HepG2 (cell line): Measurements from ENCODE around the gene ANTXR1. TPM values are rescaled to one million over a fixed set of nuclear protein-coding genes. Genes with fewer than 3 reads are reported as not detected.

Experiments used
- ATAC-seq: fragments of 200-7000 bp; cut with Tn5 transposase; 3 replicates; pipeline ENCODE4 v1.9.1; 2020; ENCODE audit warnings: mild to moderate bottlenecking, moderate library complexity
- BruUV-seq: library from RNA; stranded (reverse); fragments of 400-500 nt; replicated peaks from 2 replicates; lab custom pipeline; 2021; lab: Mats Ljungman, UMichigan
- CTCF ChIA-PET: fragments of 300-600 bp; formaldehyde crosslinking; extraction: SDS; loops from one replicate; lab custom pipeline; 2021; ENCODE audit warnings: low total read pairs, inconsistent platforms, low intra/inter-chr PET ratio; lab: Yijun Ruan, JAX
- POLR2A ChIA-PET: fragments of 350-600 bp; sonication (Branson Sonifier 250); formaldehyde crosslinking; loops from one replicate; lab custom pipeline; 2020; ENCODE audit warnings: antibody characterized with exemption, inconsistent platforms; lab: Yijun Ruan, JAX
- DNase-seq: peaks from one replicate; pipeline ENCODE4 v3.0.0-alpha.2; 2015; ENCODE audit warnings: low spot score
- FAIRE-seq: peaks from 3 replicates; lab custom pipeline; 2011; peaks lifted over from hg19 to GRCh38; lab: Jason Lieb, UNC
- H2AFZ ChIP-seq: one replicate; pipeline ENCODE4 v1.6.1; 2011; ENCODE audit warnings: low read length, inconsistent platforms
- H3K27ac ChIP-seq: fragments of 300-600 bp; 3 replicates; pipeline ENCODE4 v1.8.0; 2011; ENCODE audit warnings: mixed run types, mild to moderate bottlenecking, mixed read lengths, low read length, inconsistent platforms; ENCODE audit not compliant: insufficient read depth; ENCODE audit errors: extremely low read length
- H3K27me3 ChIP-seq, 2 experiments: fragments of 200-600 bp in 1 of 2; 2 replicates in 1 of 2; 3 replicates in 1 of 2; pipeline versions ENCODE4 v1.6.0 to v1.8.0; 2011; ENCODE audit warnings: low read length in 2 of 2, mild to moderate bottlenecking in 2 of 2, moderate library complexity in 2 of 2, inconsistent platforms in 1 of 2; ENCODE audit not compliant: insufficient read depth in 2 of 2, control insufficient read depth in 1 of 2
- H3K36me3 ChIP-seq, 2 experiments: fragments of 200-600 bp in 1 of 2; replicated peaks in 1 of 2; 2 replicates in 1 of 2; 3 replicates in 1 of 2; pipeline versions ENCODE4 v1.5.1 to v1.8.0; 2011; ENCODE audit warnings: low read length in 2 of 2, inconsistent platforms in 1 of 2; ENCODE audit not compliant: insufficient read depth in 2 of 2, control insufficient read depth in 1 of 2
- H3K4me1 ChIP-seq: 2 replicates; pipeline ENCODE4 v1.5.1; 2012; ENCODE audit warnings: low read length, inconsistent platforms; ENCODE audit not compliant: insufficient read depth
- H3K4me2 ChIP-seq: 2 replicates; pipeline ENCODE4 v1.6.0; 2011; ENCODE audit warnings: low read depth, low read length, inconsistent platforms
- H3K4me3 ChIP-seq, 3 experiments: fragments of 200-600 bp in 1 of 3; sonication (generic), shearing (Covaris generic) in 1 of 3; replicated peaks in 1 of 3; 2 replicates each; pipeline ENCODE4 v1.5.1; 2011 to 2016; ENCODE audit warnings: low read length in 3 of 3, inconsistent platforms in 2 of 3, low read depth in 2 of 3, mild to moderate bottlenecking in 2 of 3, control low read depth in 1 of 3, mixed read lengths in 1 of 3; ENCODE audit not compliant: insufficient read depth in 1 of 3
- H3K79me2 ChIP-seq: one replicate; pipeline ENCODE4 v1.6.1; 2011; ENCODE audit warnings: low read length, inconsistent platforms; ENCODE audit not compliant: insufficient read depth
- H3K9ac ChIP-seq: 2 replicates; pipeline ENCODE4 v1.6.0; 2011; ENCODE audit warnings: mild to moderate bottlenecking, low read depth, low read length, inconsistent platforms; ENCODE audit not compliant: insufficient read depth
- H3K9me3 ChIP-seq: 2 replicates; pipeline ENCODE4 v1.5.1; 2012; ENCODE audit warnings: mild to moderate bottlenecking, low read length
- H4K20me1 ChIP-seq: 2 replicates; pipeline ENCODE4 v1.6.0; 2011; ENCODE audit warnings: inconsistent platforms, mild to moderate bottlenecking, low read length, moderate library complexity; ENCODE audit not compliant: insufficient read depth
- ATF4 ChIP-seq, 2 experiments: fragments of 450-650 bp in 1 of 2; sonication (generic) in 1 of 2; formaldehyde crosslinking; IDR thresholded peaks; 2 replicates each; pipeline versions ENCODE4 v1.5.0 to v1.8.0; 2020 to 2022; ENCODE audit warnings: mild to moderate bottlenecking in 1 of 2, missing genetic modification reagents in 1 of 2
- HDAC2 ChIP-seq: sonication (generic); formaldehyde crosslinking; IDR thresholded peaks from 2 replicates; pipeline ENCODE4 v1.4.0; 2020; ENCODE audit warnings: missing genetic modification reagents
- KAT7 ChIP-seq: IDR thresholded peaks from 2 replicates; pipeline ENCODE4 v1.6.1; 2018; ENCODE audit warnings: borderline replicate concordance, missing compliant biosample characterization
- MAFK ChIP-seq, 2 experiments: IDR thresholded peaks in 1 of 2; conservative IDR thresholded peaks in 1 of 2; 2 replicates each; pipeline ENCODE4 v1.6.1; 2011; ENCODE audit warnings: improper control_type of control experiment in 2 of 2, low read length in 2 of 2
- POLR2AphosphoS2 ChIP-seq: IDR thresholded peaks from 2 replicates; pipeline ENCODE4 v1.6.1; 2011; ENCODE audit warnings: low read depth, low read length, improper control_type of control experiment
- RXRB ChIP-seq: IDR thresholded peaks from 2 replicates; pipeline ENCODE4 v1.6.1; 2016; ENCODE audit warnings: borderline replicate concordance, missing genetic modification reagents, missing compliant biosample characterization
- SMARCC2 ChIP-seq: fragments of 450-650 bp; IDR thresholded peaks from 2 replicates; pipeline ENCODE4 v1.6.1; 2017; ENCODE audit warnings: antibody characterized with exemption, mild to moderate bottlenecking
- SRF ChIP-seq: IDR thresholded peaks from 2 replicates; pipeline ENCODE4 v1.6.1; 2011; ENCODE audit warnings: mild to moderate bottlenecking, low read depth, low read length, moderate library complexity
- ZNF251 ChIP-seq: sonication (generic); formaldehyde crosslinking; IDR thresholded peaks from 2 replicates; pipeline ENCODE4 v1.9.0; 2021; ENCODE audit warnings: mild to moderate bottlenecking, missing genetic modification reagents
- ZNF317 ChIP-seq: sonication (generic); formaldehyde crosslinking; IDR thresholded peaks from 2 replicates; pipeline ENCODE4 v1.5.0; 2020; ENCODE audit warnings: mild to moderate bottlenecking, missing genetic modification reagents
- ZNF7 ChIP-seq: IDR thresholded peaks from 2 replicates; pipeline ENCODE4 v1.6.1; 2016; ENCODE audit warnings: missing biosample characterization, missing genetic modification reagents
- ZNF788 ChIP-seq: sonication (generic); formaldehyde crosslinking; IDR thresholded peaks from 2 replicates; pipeline ENCODE4 v1.5.0; 2020; ENCODE audit warnings: mild to moderate bottlenecking, missing genetic modification reagents, borderline replicate concordance
- ZSCAN21 ChIP-seq: sonication (generic); formaldehyde crosslinking; IDR thresholded peaks from 2 replicates; pipeline ENCODE4 v1.8.0; 2022; ENCODE audit warnings: mild to moderate bottlenecking, missing genetic modification reagents, moderate library complexity, borderline replicate concordance
- ZSCAN30 ChIP-seq: sonication (generic); formaldehyde crosslinking; IDR thresholded peaks from 2 replicates; pipeline ENCODE4 v1.5.0; 2020; ENCODE audit warnings: mild to moderate bottlenecking, missing genetic modification reagents
- WGBS: methylation state at CpG from one replicate; pipeline ENCODE4 v1.1.6; 2017; ENCODE audit warnings: low lambda C conversion rate; 5-methylcytosine and 5-hydroxymethylcytosine counted together
- in situ Hi-C: cut with HindIII; loops from 2 replicates; pipeline ENCODE4 v1.10.0; 2017; ENCODE audit warnings: low pct_unique_long_range_greater_than_20kb; ENCODE audit not compliant: extremely low pct_ligation_motif_present
- intact Hi-C: fragments of 100-400 bp; cut with micrococcal nuclease; formaldehyde crosslinking; loops from one replicate; pipeline ENCODE4 v1.10.0; 2022; ENCODE audit not compliant: unreplicated experiment
- polyA plus RNA-seq, 8 experiments: library from polyadenylated mRNA; depleted of rRNA in 3 of 8; stranded (reverse) in 7 of 8; unstranded in 1 of 8; fragments of >200 nt; fragmentation: Illumina TruSeq in 4 of 8; extraction: Trizol in 4 of 8; gene quantifications; 2 replicates each; pipeline versions ENCODE4 v1.2.1 to v1.2.3, GENCODE V29; 2011 to 2016; ENCODE audit warnings: low read depth in 4 of 8, missing spikeins in 1 of 8, mixed read lengths in 1 of 8; ENCODE audit not compliant: insufficient read depth in 1 of 8
- total RNA-seq, 5 experiments: library from RNA; depleted of rRNA; stranded (reverse); fragments of >200 nt; fragmentation: Illumina TruSeq; extraction: Trizol; gene quantifications; 2 replicates each; pipeline ENCODE4 v1.2.3, GENCODE V29; 2016; ENCODE audit warnings: low read depth in 1 of 5
- TF ChIP-seq, protein P1 (sequence below): sonication (generic); formaldehyde crosslinking; IDR thresholded peaks from 2 replicates; pipeline ENCODE4 v1.8.0; 2022; ENCODE audit warnings: mild to moderate bottlenecking, missing genetic modification reagents, moderate library complexity

ANTXR1 gene
- total and polyA plus RNA-seq, 2 of the 13 experiments (the other 11 are each of a cell fraction or from before 2014, with no cell fraction given): 4.5 to 12.7 TPM

DNA sequence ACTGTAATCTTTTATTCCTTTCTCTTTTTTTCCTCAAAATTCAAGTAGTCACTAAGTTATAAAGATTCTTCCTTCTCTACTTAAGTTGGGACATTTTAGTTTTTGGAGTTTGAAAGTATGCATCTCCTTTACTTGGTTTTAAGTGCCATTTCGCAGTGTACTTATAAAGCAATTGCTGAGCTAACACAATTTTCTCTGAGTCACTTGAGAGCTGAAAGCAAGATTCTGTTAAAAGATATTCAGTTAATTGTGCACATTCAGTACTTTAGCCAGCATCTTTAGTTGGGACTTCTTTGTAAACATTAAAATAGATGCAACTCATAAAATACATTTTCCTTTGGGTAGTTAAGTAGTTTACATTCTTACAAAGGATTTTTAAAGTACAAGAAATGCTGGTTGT, 238.0 kb downstream of the ANTXR1 start:
- intact Hi-C loops (no loop called here), in situ Hi-C loops (no loop called here)
- WGBS: 97% methylated on average over 1 of the region's 1 CpG
- ATAC-seq (no peak), DNase-seq (no peak), FAIRE-seq (no peak)
- H2AFZ ChIP-seq: no peak overlapping the region
- no peaks in the 10 kb centered on the region for H3K9me3 ChIP-seq
- peaks cover under 1% of the 10 kb centered on the region for H3K4me1 ChIP-seq
- no peak for TF ChIP-seq ZNF317 (CRISPR knock-in tag)
- no peak for TF ChIP-seq HDAC2 (CRISPR knock-in tag)
- TF ChIP-seq MAFK (conservative IDR thresholded peaks at IDR 0.05 in 1 of 2, IDR thresholded peaks at IDR 0.05 in 1 of 2; ENCODE audit: low read length in 2 of 2): peak in 1 of 2 experiments; percentile 55; a peak in 2 of 4 replicates
- no peak for TF ChIP-seq SMARCC2
- TF ChIP-seq ZNF788 (CRISPR knock-in tag): no peak
- TF ChIP-seq ZSCAN21 (CRISPR knock-in tag): no peak
- TF ChIP-seq ZNF251 (CRISPR knock-in tag): no peak
- H3K27me3 ChIP-seq: no peaks in the 10 kb centered on the region; a peak in 1 of 5 replicates
- no peak overlapping the region for H3K9ac ChIP-seq
- no TSS peak for BruUV-seq
- POLR2A ChIA-PET: no interaction called here
- no peak overlapping the region for H3K4me2 ChIP-seq
- no peaks in the 10 kb centered on the region for H4K20me1 ChIP-seq
- H3K4me3 ChIP-seq: no peak overlapping the region
- no peaks in the 10 kb centered on the region for H3K79me2 ChIP-seq
- peaks cover 0 to 4% of the 10 kb centered on the region in 2 experiments; a peak in 1 of 5 replicates for H3K36me3 ChIP-seq
- CTCF ChIA-PET: no interaction called here
- H3K27ac ChIP-seq: no peak overlapping the region

DNA sequence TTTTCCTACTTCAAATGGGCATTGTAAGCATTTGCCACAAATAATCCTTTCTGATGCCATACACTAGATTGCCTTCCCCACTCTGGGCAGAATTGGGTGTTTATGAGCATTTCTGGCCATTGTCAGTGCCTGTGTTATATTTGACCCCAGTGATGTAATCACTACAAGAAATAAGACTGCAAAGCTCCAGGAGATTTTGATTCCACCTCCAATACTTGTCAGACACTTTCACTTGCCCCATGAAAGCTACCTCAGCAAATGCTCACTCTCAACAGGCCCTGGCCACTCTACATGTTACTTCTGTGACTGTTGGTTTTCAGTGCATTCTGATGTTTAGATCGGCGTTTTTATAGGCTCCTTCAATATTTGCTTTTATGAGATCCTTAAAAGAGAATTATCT, 239.0 kb downstream of the ANTXR1 start:
- ATAC-seq: no peak
- 81% methylated on average over 2 of the region's 2 CpGs for WGBS
- no peak overlapping the region for H3K27ac ChIP-seq
- no peak for DNase-seq
- ChIA-PET CTCF (no interaction called here), POLR2A (no interaction called here)
- FAIRE-seq: no peak
- no peak overlapping the region for H2AFZ ChIP-seq
- no peaks in the 10 kb centered on the region for H3K9me3 ChIP-seq
- H3K4me1 ChIP-seq: no peaks in the 10 kb centered on the region
- no peaks in the 10 kb centered on the region; a peak in 1 of 5 replicates for H3K27me3 ChIP-seq
- no peaks in the 10 kb centered on the region for H3K79me2 ChIP-seq
- H3K36me3 ChIP-seq: peaks cover 0 to 4% of the 10 kb centered on the region in 2 experiments; a peak in 1 of 5 replicates
- H4K20me1 ChIP-seq: no peaks in the 10 kb centered on the region
- in situ Hi-C loops (no loop called here), intact Hi-C loops (no loop called here)
- no peak overlapping the region for H3K4me3 ChIP-seq
- BruUV-seq: no TSS peak
- no peak overlapping the region for H3K4me2 ChIP-seq
- no peak overlapping the region for H3K9ac ChIP-seq
- TF ChIP-seq ATF4 (CRISPR knock-in tag; IDR thresholded peaks at IDR 0.05) (no peak), RXRB (CRISPR knock-in tag) (no peak), ZSCAN30 (no peak), SRF (no peak), KAT7 (no peak), ZNF7 (CRISPR knock-in tag) (no peak), POLR2AphosphoS2 (no peak)
- TF ChIP-seq, protein P1, sequence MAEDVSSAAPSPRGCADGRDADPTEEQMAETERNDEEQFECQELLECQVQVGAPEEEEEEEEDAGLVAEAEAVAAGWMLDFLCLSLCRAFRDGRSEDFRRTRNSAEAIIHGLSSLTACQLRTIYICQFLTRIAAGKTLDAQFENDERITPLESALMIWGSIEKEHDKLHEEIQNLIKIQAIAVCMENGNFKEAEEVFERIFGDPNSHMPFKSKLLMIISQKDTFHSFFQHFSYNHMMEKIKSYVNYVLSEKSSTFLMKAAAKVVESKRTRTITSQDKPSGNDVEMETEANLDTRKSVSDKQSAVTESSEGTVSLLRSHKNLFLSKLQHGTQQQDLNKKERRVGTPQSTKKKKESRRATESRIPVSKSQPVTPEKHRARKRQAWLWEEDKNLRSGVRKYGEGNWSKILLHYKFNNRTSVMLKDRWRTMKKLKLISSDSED (CRISPR knock-in tag): no peak
